ENCODE data around the gene HABP2.

Gene HABP2

DNA sequence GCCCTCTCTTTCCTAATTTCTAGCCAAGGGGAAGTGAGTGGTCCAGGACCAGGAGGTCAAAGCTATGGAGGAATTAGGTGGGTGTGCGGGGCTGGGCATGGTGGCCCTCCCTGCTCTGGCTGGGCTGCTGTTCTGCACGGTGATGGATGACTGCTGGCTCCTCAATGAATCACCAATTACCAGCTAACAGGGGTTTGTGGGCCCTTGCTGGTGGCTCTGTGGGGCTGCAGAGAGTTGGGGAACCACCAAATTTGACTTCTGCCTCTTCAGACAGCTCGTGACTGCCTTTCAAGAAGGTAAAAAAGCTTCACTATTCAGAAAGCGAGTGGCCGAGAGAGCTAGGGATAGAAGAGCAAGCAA, 35.0 kb upstream of the HABP2 start:
- TF ChIP-seq Cebpa-rat (IDR thresholded peaks at IDR 0.05), result no peak
- no peak overlapping the region for H3K4me2 ChIP-seq
- H3K4me3 ChIP-seq, result no peak overlapping the region
- no peaks in the 10 kb centered on the region for H3K36me3 ChIP-seq
- H3K27me3 ChIP-seq, result no peaks in the 10 kb centered on the region
- H3K27ac ChIP-seq, result no peak overlapping the region
- no peaks in the 10 kb centered on the region; a peak in 1 of 22 replicates for H4K20me1 ChIP-seq
- H3K9me3 ChIP-seq (replicated peaks in 1 of 11), result peaks cover 0 to 3% (median 0%) of the 10 kb centered on the region in 11 experiments; a peak in 3 of 22 replicates
- H3K9ac ChIP-seq, result no peak overlapping the region
- H3K4me1 ChIP-seq, result peaks cover 0 to 16% (median 10%) of the 10 kb centered on the region in 10 experiments; a peak in 17 of 20 replicates

DNA sequence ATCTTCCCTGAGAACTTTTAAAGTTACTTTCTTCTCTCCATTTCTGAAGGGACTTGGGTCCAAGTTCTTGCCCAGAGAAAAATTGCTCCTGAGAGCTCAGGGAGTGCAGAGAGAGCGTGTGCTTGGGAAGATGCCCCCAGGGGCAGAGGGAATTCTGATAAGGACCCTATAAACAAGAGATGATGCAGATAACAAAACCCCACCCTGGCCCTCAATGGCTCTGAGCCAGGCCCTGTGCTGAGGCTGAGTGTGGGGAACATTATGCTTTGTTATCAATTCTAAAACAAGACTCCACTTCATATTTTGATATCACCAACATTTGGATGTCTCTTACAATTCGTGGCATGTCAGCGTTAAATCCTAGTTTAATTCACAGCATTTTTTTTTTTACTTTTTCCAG, 34.4 kb upstream of the HABP2 start:
- Histone ChIP-seq H3K4me1 (peaks cover 0 to 15% (median 10%) of the 10 kb centered on the region in 10 experiments; a peak in 17 of 20 replicates), H3K4me2 (no peak overlapping the region), H3K9me3 (replicated peaks in 1 of 11) (no peaks in the 10 kb centered on the region), H3K27ac (no peak overlapping the region), H3K4me3 (no peak overlapping the region), H3K36me3 (no peaks in the 10 kb centered on the region), H4K20me1 (no peaks in the 10 kb centered on the region; a peak in 1 of 22 replicates), H3K27me3 (no peaks in the 10 kb centered on the region), H3K9ac (no peak overlapping the region)
- TF ChIP-seq Cebpa-rat (IDR thresholded peaks at IDR 0.05), result no peak

DNA sequence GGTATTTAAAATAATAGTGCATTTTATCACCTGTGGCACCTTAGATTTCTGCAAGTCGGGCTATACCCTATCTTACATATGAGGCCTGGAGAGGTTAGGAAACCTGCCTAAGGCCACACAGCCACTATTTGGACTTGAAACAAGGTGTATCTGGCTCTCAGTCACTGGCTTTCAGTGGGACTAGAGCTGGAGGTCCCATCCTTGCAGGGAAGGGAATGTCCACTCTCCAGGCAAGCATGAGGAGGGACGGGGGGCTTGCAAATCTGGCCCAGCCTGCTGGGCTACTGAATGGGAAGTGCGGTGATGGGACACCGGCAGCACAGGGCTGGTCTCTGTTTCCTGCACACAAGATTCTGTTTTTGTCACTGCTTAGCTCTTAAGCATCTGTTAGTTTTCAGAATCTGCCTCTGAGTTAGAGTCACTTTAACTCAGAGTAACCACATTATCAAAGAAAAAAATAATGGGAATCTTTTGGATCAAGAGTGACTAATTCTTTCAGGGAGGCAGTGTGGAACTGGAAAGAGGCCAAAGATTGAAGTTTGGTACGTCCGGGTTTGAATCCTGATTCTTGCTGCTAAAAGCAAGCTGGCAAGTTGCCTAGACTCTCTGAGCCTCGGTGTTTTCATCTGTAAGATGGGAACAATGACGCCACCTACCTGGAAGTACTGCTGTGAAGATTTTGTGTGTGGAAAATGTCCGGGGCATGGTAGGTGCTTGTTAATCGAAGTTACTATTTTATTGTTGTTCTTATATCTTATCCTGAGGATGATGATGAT, 33.8 kb upstream of the HABP2 start:
- Histone ChIP-seq H3K27me3 (no peaks in the 10 kb centered on the region), H3K27ac (no peak overlapping the region), H4K20me1 (no peaks in the 10 kb centered on the region; a peak in 1 of 22 replicates), H3K4me3 (no peak overlapping the region), H3K4me1 (peaks cover 0 to 12% (median 10%) of the 10 kb centered on the region in 10 experiments; a peak in 14 of 20 replicates), H3K36me3 (no peaks in the 10 kb centered on the region), H3K9ac (no peak overlapping the region), H3K9me3 (replicated peaks in 1 of 11) (no peaks in the 10 kb centered on the region), H3K4me2 (no peak overlapping the region)
- no peak for TF ChIP-seq Cebpa-rat (IDR thresholded peaks at IDR 0.05)

DNA sequence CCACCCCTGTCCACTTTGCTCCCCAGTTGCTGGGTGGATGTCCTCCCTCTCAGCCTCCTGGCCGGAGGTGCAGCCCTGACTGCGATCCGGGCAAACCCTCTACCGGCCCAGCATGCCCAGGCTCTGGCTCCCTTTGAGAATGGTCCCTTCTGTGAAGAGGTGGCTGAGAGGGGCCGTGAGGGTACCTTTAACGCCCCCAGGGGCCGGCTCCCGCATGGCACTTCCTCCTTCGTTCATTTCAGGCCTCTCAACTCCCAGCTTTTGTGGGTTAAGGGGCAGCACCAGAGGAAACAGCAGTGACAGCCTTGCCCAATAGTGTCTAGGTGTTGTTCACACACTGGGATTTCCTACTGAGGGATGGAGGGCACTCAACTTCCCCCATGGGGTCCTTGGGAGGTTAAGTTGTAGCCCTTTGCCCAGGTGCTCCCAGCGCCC, 33.2 kb upstream of the HABP2 start:
- H3K27me3 ChIP-seq, result no peaks in the 10 kb centered on the region
- peaks cover 0 to 12% (median 10%) of the 10 kb centered on the region in 10 experiments; a peak in 13 of 20 replicates for H3K4me1 ChIP-seq
- H3K4me2 ChIP-seq, result peak overlapping the region in 8 of 11 experiments; percentile 1 to 47 (median 16); a peak in 7 of 22 replicates
- no peak overlapping the region for H3K4me3 ChIP-seq
- H4K20me1 ChIP-seq, result no peaks in the 10 kb centered on the region; a peak in 1 of 22 replicates
- no peaks in the 10 kb centered on the region for H3K9me3 ChIP-seq (replicated peaks in 1 of 11)
- H3K9ac ChIP-seq, result no peak overlapping the region
- H3K27ac ChIP-seq, result no peak overlapping the region
- H3K36me3 ChIP-seq, result no peaks in the 10 kb centered on the region
- TF ChIP-seq Cebpa-rat (IDR thresholded peaks at IDR 0.05), result no peak

DNA sequence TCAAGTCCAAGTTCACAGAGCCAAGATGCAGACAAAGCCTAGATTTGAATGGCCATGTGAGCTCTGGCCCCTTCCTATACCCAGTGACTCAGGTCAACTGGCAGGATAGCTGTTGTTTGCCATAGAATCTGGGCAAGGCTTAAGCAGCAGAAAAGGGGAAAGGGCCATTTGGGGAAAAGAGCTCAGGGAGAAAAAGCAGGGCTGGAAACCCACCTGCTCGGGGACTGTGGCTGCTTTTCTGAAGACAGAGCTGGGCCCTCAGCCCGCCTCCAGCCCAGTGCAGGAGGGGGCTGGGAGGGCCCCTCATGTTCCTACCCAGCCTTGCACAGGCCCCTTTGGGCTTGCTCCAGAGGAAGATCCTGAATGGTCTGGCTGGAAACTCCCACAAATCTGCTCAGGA, 32.6 kb upstream of the HABP2 start:
- H3K4me3 ChIP-seq, result no peak overlapping the region
- H3K4me1 ChIP-seq, result peaks cover 0 to 12% (median 10%) of the 10 kb centered on the region in 10 experiments; a peak in 13 of 20 replicates
- H3K27ac ChIP-seq, result no peak overlapping the region
- H3K27me3 ChIP-seq, result no peaks in the 10 kb centered on the region
- no peak for TF ChIP-seq Cebpa-rat (IDR thresholded peaks at IDR 0.05)
- no peaks in the 10 kb centered on the region; a peak in 1 of 22 replicates for H4K20me1 ChIP-seq
- no peaks in the 10 kb centered on the region for H3K9me3 ChIP-seq (replicated peaks in 1 of 11)
- no peak overlapping the region for H3K9ac ChIP-seq
- peak overlapping the region in 7 of 11 experiments; percentile 1 to 47 (median 17); a peak in 3 of 22 replicates for H3K4me2 ChIP-seq
- no peaks in the 10 kb centered on the region for H3K36me3 ChIP-seq

DNA sequence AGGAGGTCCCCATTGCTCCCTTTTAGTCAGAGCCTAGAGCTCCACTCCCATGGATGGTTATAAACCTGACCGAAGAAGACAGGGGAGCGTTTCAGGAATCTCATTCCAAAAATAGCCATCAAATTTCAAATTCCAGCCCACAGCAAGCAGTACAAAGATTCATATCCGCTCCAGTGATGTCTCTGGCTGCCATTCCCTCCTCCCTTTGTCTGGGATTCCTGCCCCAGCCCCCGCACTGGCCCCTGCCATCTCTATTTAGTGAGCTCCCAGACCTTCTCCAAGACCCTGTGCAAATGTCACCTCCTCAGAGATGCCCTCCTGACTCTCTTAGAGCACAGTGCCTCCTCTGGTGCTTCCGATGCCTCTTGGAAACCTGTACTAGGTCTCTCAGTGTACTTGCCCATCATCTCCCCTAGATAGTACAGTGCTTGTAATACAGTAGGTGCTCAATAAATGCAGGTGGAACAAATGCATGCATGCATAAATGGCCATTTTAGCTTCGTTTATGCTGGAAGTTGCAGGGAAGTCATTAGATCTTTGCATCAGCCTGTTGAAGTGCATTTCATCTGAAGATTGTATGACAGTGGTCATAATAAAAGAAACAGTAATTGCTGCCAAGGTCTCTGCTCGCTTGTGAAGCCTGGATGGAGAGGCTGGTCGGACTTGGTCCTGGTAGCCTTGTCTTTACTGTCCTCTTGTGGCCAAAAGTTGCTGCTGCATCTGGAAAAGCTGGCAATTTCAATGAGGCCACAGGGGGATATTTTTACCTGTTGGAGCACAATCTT, 32.0 kb upstream of the HABP2 start:
- no peak overlapping the region for H3K4me3 ChIP-seq
- no peak overlapping the region for H3K9ac ChIP-seq
- H3K4me2 ChIP-seq, result no peak overlapping the region
- H3K4me1 ChIP-seq, result peaks cover 0 to 12% (median 10%) of the 10 kb centered on the region in 10 experiments; a peak in 13 of 20 replicates
- H3K9me3 ChIP-seq (replicated peaks in 1 of 11), result no peaks in the 10 kb centered on the region
- H3K27me3 ChIP-seq, result no peaks in the 10 kb centered on the region
- no peak for TF ChIP-seq Cebpa-rat (IDR thresholded peaks at IDR 0.05)
- H4K20me1 ChIP-seq, result no peaks in the 10 kb centered on the region; a peak in 1 of 22 replicates
- no peak overlapping the region for H3K27ac ChIP-seq
- H3K36me3 ChIP-seq, result no peaks in the 10 kb centered on the region

DNA sequence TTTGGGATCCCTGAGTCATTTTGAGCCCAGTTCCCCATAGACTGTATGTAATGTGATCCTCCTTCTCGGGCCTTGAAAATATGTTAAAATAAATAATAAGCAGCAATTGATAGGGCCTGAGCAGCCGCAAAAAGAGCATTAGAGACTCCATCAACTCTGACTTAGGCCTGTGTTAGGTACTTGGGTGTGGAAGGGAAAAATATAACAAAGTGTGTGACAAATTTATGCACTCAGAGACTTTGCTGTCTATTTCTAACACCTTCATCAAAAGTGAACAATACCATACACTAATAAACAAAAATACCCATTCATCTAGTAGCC, 31.4 kb upstream of the HABP2 start:
- Histone ChIP-seq H3K4me3 (no peak overlapping the region), H3K27ac (no peak overlapping the region)
- no peak for TF ChIP-seq Cebpa-rat (IDR thresholded peaks at IDR 0.05)

DNA sequence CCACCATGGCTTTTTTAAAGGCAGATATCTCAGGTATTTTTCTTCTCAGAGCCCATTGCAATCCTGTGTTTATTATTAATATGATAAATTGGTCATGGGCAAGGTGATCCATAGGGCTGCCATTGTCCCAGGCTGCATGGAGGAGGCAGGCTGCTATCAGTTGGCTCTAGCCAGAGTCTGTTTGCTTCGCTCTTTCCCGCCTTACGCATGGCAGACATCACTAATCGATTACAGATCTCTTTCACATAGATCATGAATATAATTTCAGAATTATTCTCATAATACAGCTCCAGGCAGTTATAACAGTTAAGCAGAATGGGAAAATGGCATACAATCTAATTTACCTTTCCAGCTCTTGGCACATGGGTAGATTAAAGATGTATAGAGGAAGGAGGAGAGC, 30.4 kb upstream of the HABP2 start:
- no peak overlapping the region for H3K9ac ChIP-seq
- no peaks in the 10 kb centered on the region for H3K36me3 ChIP-seq
- H3K27ac ChIP-seq, result no peak overlapping the region
- H3K4me3 ChIP-seq, result no peak overlapping the region
- H4K20me1 ChIP-seq, result no peaks in the 10 kb centered on the region; a peak in 1 of 22 replicates
- peaks cover 0 to 12% (median 10%) of the 10 kb centered on the region in 10 experiments; a peak in 13 of 20 replicates for H3K4me1 ChIP-seq
- no peaks in the 10 kb centered on the region for H3K9me3 ChIP-seq (replicated peaks in 1 of 11)
- H3K27me3 ChIP-seq, result no peaks in the 10 kb centered on the region
- no peak overlapping the region for H3K4me2 ChIP-seq
- TF ChIP-seq Cebpa-rat (IDR thresholded peaks at IDR 0.05), result no peak

More for the DNA sequence above, 31.4 kb upstream of the HABP2 start:
- H3K36me3 ChIP-seq, result no peaks in the 10 kb centered on the region
- H4K20me1 ChIP-seq, result no peaks in the 10 kb centered on the region; a peak in 1 of 22 replicates
- H3K27me3 ChIP-seq, result no peaks in the 10 kb centered on the region
- peaks cover 0 to 12% (median 10%) of the 10 kb centered on the region in 10 experiments; a peak in 13 of 20 replicates for H3K4me1 ChIP-seq
- H3K4me2 ChIP-seq, result no peak overlapping the region
- no peaks in the 10 kb centered on the region for H3K9me3 ChIP-seq (replicated peaks in 1 of 11)
- H3K9ac ChIP-seq, result no peak overlapping the region

DNA sequence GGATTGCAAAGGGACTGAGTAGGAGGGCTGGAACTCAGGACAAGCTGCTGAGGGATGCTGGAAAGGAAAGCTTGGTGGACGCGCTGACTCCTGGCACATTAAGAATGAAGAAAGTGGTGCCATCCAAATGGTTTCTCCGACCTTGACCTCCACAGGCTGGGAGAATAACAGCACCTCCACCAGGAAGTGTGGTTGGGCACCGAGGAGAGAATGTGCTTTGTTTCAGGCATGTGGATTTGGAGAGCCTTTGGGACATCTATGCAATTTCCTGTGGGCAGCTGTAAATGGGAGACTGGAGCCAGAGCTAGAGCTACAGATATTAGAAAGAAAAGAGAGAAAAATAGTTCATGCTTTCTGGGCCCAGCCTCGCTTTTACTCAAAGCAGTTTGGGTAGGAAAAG, 29.8 kb upstream of the HABP2 start:
- H4K20me1 ChIP-seq, result no peaks in the 10 kb centered on the region; a peak in 1 of 22 replicates
- H3K9me3 ChIP-seq (replicated peaks in 1 of 11), result no peaks in the 10 kb centered on the region
- H3K9ac ChIP-seq, result no peak overlapping the region
- H3K27ac ChIP-seq, result no peak overlapping the region
- no peaks in the 10 kb centered on the region for H3K36me3 ChIP-seq
- no peaks in the 10 kb centered on the region for H3K27me3 ChIP-seq
- peaks cover 0 to 12% (median 10%) of the 10 kb centered on the region in 10 experiments; a peak in 13 of 20 replicates for H3K4me1 ChIP-seq
- no peak overlapping the region for H3K4me3 ChIP-seq
- H3K4me2 ChIP-seq, result no peak overlapping the region
- TF ChIP-seq Cebpa-rat (IDR thresholded peaks at IDR 0.05), result no peak

All from BLaER1 treated with 17β-estradiol and CSF1 and Interleukin-3, amounts not matched to agents 10 nM and 100 nM (cell line).